22Rv1 (cell line): ENCODE measurements around the gene KBTBD3.

Source experiments
- CTCF ChIP-seq: fragments of 450-650 bp; IDR thresholded peaks from 2 replicates; pipeline ENCODE4 v1.5.1; 2017; ENCODE audit warnings: mild to moderate bottlenecking
- ZFX ChIP-seq: fragments of 450-650 bp; IDR thresholded peaks from 2 replicates; pipeline ENCODE4 v1.6.1; 2017; ENCODE audit warnings: antibody characterized with exemption, borderline replicate concordance

DNA sequence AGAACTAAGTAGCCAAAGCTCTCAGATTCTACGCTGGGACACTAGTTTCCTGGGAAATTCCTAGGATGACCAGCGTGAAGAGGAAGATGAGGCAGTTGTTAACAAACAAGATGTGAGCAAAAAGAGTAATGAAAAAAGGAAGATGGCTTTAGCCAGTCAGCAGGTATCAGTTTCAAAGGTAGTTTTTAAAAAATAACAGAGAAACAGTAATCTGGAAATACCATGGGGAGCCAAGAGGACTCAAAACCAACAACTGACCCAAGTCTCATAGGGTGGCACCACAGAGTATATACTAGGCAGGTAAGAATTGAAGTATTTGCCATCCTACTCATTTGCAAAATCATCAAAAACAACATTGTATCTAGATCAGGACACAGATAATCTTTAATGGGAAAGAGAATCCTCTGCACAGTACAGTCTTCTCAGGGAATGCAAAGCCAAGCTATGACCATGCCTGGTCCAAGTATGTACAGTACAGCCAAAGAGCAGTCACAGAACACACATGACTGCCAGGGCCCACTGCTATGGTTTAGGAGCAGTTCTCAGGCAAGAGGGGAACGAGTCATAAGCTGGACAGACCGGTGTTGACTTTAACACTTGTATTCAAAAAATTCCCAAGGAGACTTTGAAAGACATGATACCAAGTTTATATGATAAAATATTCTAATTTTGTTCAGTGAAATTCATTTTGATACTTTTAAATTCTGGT, 75.7 kb downstream of the KBTBD3 start:
- TF ChIP-seq CTCF (no peak), ZFX (no peak)
